ENCODE measurements around the gene EZR. TPM values are rescaled to one million over a fixed set of nuclear protein-coding genes. Genes with fewer than 3 reads are reported as not detected.

The EZR gene
- polyA plus RNA-seq, 2 donors, result 211 to 257 TPM

GRCh38 chr6:158780988-158781691 is 38.0 kb downstream of the EZR start:
- peak overlapping the region; percentile 70 to 84 for H3K27ac ChIP-seq (ENCODE audit: low read depth in 2 of 2, low read length in 1 of 2)
- H3K36me3 ChIP-seq (ENCODE audit: control insufficient read depth in 2 of 2, insufficient read depth in 2 of 2, low read length in 1 of 2), result peaks cover 39 to 62% of the 10 kb centered on the region in 2 donors
- WGBS, 2 donors, result 43 to 54% methylated on average over 11 of the region's 11 CpGs
- H3K27me3 ChIP-seq (ENCODE audit: control insufficient read depth in 1 of 2, insufficient read depth in 2 of 2, low read length in 2 of 2), result no peaks in the 10 kb centered on the region
- H3K9me3 ChIP-seq (ENCODE audit: control insufficient read depth in 2 of 2, insufficient read depth in 1 of 2, low read depth in 1 of 2, low read length in 1 of 2), result no peaks in the 10 kb centered on the region
- peaks cover 7 to 10% of the 10 kb centered on the region in 2 donors for H3K4me1 ChIP-seq (ENCODE audit: control insufficient read depth in 2 of 2, insufficient read depth in 2 of 2, low read length in 1 of 2)
- no peak overlapping the region for H3K4me3 ChIP-seq (ENCODE audit: low read depth in 1 of 2, low read length in 2 of 2)

- Histone ChIP-seq H3K27ac (ENCODE audit: low read depth in 2 of 2, low read length in 1 of 2) (no peak overlapping the region), H3K4me1 (ENCODE audit: control insufficient read depth in 2 of 2, insufficient read depth in 2 of 2, low read length in 1 of 2) (peaks cover 7 to 13% of the 10 kb centered on the region in 2 donors), H3K4me3 (ENCODE audit: low read depth in 1 of 2, low read length in 2 of 2) (no peak overlapping the region), H3K27me3 (ENCODE audit: control insufficient read depth in 1 of 2, insufficient read depth in 2 of 2, low read length in 2 of 2) (no peaks in the 10 kb centered on the region), H3K36me3 (ENCODE audit: control insufficient read depth in 2 of 2, insufficient read depth in 2 of 2, low read length in 1 of 2) (peaks cover 43 to 63% of the 10 kb centered on the region in 2 donors), H3K9me3 (ENCODE audit: control insufficient read depth in 2 of 2, insufficient read depth in 1 of 2, low read depth in 1 of 2, low read length in 1 of 2) (no peaks in the 10 kb centered on the region)
- 84 to 89% methylated on average over 7 of the region's 7 CpGs for WGBS, 2 donors
These were observed 38.8 kb downstream of the EZR start for GRCh38 chr6:158780246-158780884.

- peaks cover 7 to 22% of the 10 kb centered on the region in 2 donors for H3K4me1 ChIP-seq (ENCODE audit: control insufficient read depth in 2 of 2, insufficient read depth in 2 of 2, low read length in 1 of 2)
- no peaks in the 10 kb centered on the region for H3K27me3 ChIP-seq (ENCODE audit: control insufficient read depth in 1 of 2, insufficient read depth in 2 of 2, low read length in 2 of 2)
- H3K4me3 ChIP-seq (ENCODE audit: low read depth in 1 of 2, low read length in 2 of 2), result no peak overlapping the region
- WGBS, 2 donors, result 81 to 94% methylated on average over 6 of the region's 6 CpGs
- peaks cover 28 to 57% of the 10 kb centered on the region in 2 donors for H3K36me3 ChIP-seq (ENCODE audit: control insufficient read depth in 2 of 2, insufficient read depth in 2 of 2, low read length in 1 of 2)
- no peaks in the 10 kb centered on the region for H3K9me3 ChIP-seq (ENCODE audit: control insufficient read depth in 2 of 2, insufficient read depth in 1 of 2, low read depth in 1 of 2, low read length in 1 of 2)
- H3K27ac ChIP-seq (ENCODE audit: low read depth in 2 of 2, low read length in 1 of 2), result no peak overlapping the region
These were observed 41.1 kb downstream of the EZR start for GRCh38 chr6:158778005-158778527.

GRCh38 chr6:158777510-158777909 is 41.7 kb downstream of the EZR start:
- H3K27me3 ChIP-seq (ENCODE audit: control insufficient read depth in 1 of 2, insufficient read depth in 2 of 2, low read length in 2 of 2), result no peaks in the 10 kb centered on the region
- WGBS, 2 donors, result 96 to 99% methylated on average over 3 of the region's 3 CpGs
- H3K36me3 ChIP-seq (ENCODE audit: control insufficient read depth in 2 of 2, insufficient read depth in 2 of 2, low read length in 1 of 2), result peaks cover 24 to 51% of the 10 kb centered on the region in 2 donors
- peaks cover 7 to 18% of the 10 kb centered on the region in 2 donors for H3K4me1 ChIP-seq (ENCODE audit: control insufficient read depth in 2 of 2, insufficient read depth in 2 of 2, low read length in 1 of 2)
- no peaks in the 10 kb centered on the region for H3K9me3 ChIP-seq (ENCODE audit: control insufficient read depth in 2 of 2, insufficient read depth in 1 of 2, low read depth in 1 of 2, low read length in 1 of 2)
- no peak overlapping the region for H3K27ac ChIP-seq (ENCODE audit: low read depth in 2 of 2, low read length in 1 of 2)
- H3K4me3 ChIP-seq (ENCODE audit: low read depth in 1 of 2, low read length in 2 of 2), result no peak overlapping the region

GRCh38 chr6:158776737-158777136 is 42.4 kb downstream of the EZR start:
- no peak overlapping the region for H3K4me3 ChIP-seq (ENCODE audit: low read depth in 1 of 2, low read length in 2 of 2)
- H3K9me3 ChIP-seq (ENCODE audit: control insufficient read depth in 2 of 2, insufficient read depth in 1 of 2, low read depth in 1 of 2, low read length in 1 of 2), result no peaks in the 10 kb centered on the region
- peaks cover 6 to 18% of the 10 kb centered on the region in 2 donors for H3K4me1 ChIP-seq (ENCODE audit: control insufficient read depth in 2 of 2, insufficient read depth in 2 of 2, low read length in 1 of 2)
- H3K27me3 ChIP-seq (ENCODE audit: control insufficient read depth in 1 of 2, insufficient read depth in 2 of 2, low read length in 2 of 2), result no peaks in the 10 kb centered on the region
- WGBS, 2 donors, result 84 to 87% methylated on average over 2 of the region's 2 CpGs
- H3K27ac ChIP-seq (ENCODE audit: low read depth in 2 of 2, low read length in 1 of 2), result peak overlapping the region in 1 of 2 donors; percentile 17
- peaks cover 22 to 51% of the 10 kb centered on the region in 2 donors for H3K36me3 ChIP-seq (ENCODE audit: control insufficient read depth in 2 of 2, insufficient read depth in 2 of 2, low read length in 1 of 2)

- Histone ChIP-seq H3K9me3 (ENCODE audit: control insufficient read depth in 2 of 2, insufficient read depth in 1 of 2, low read depth in 1 of 2, low read length in 1 of 2) (no peaks in the 10 kb centered on the region), H3K27me3 (ENCODE audit: control insufficient read depth in 1 of 2, insufficient read depth in 2 of 2, low read length in 2 of 2) (no peaks in the 10 kb centered on the region), H3K27ac (ENCODE audit: low read depth in 2 of 2, low read length in 1 of 2) (no peak overlapping the region), H3K4me3 (ENCODE audit: low read depth in 1 of 2, low read length in 2 of 2) (no peak overlapping the region), H3K4me1 (ENCODE audit: control insufficient read depth in 2 of 2, insufficient read depth in 2 of 2, low read length in 1 of 2) (peaks cover 6 to 18% of the 10 kb centered on the region in 2 donors), H3K36me3 (ENCODE audit: control insufficient read depth in 2 of 2, insufficient read depth in 2 of 2, low read length in 1 of 2) (peaks cover 29 to 52% of the 10 kb centered on the region in 2 donors)
- 95 to 97% methylated on average over 5 of the region's 5 CpGs for WGBS, 2 donors
These were observed 43.3 kb downstream of the EZR start for GRCh38 chr6:158775832-158776231.

- Histone ChIP-seq H3K27me3 (ENCODE audit: control insufficient read depth in 1 of 2, insufficient read depth in 2 of 2, low read length in 2 of 2) (no peaks in the 10 kb centered on the region), H3K4me1 (ENCODE audit: control insufficient read depth in 2 of 2, insufficient read depth in 2 of 2, low read length in 1 of 2) (peaks cover 6 to 18% of the 10 kb centered on the region in 2 donors), H3K9me3 (ENCODE audit: control insufficient read depth in 2 of 2, insufficient read depth in 1 of 2, low read depth in 1 of 2, low read length in 1 of 2) (no peaks in the 10 kb centered on the region), H3K27ac (ENCODE audit: low read depth in 2 of 2, low read length in 1 of 2) (peak overlapping the region in 1 of 2 donors; percentile 0), H3K36me3 (ENCODE audit: control insufficient read depth in 2 of 2, insufficient read depth in 2 of 2, low read length in 1 of 2) (peaks cover 36 to 57% of the 10 kb centered on the region in 2 donors), H3K4me3 (ENCODE audit: low read depth in 1 of 2, low read length in 2 of 2) (no peak overlapping the region)
- 91% methylated on average over 17 of the region's 17 CpGs for WGBS, 2 donors
These were observed 44.3 kb downstream of the EZR start for GRCh38 chr6:158774717-158775449.

GRCh38 chr6:158773581-158774449 is 45.4 kb downstream of the EZR start:
- Histone ChIP-seq H3K27me3 (ENCODE audit: control insufficient read depth in 1 of 2, insufficient read depth in 2 of 2, low read length in 2 of 2) (no peaks in the 10 kb centered on the region), H3K36me3 (ENCODE audit: control insufficient read depth in 2 of 2, insufficient read depth in 2 of 2, low read length in 1 of 2) (peaks cover 39 to 67% of the 10 kb centered on the region in 2 donors), H3K9me3 (ENCODE audit: control insufficient read depth in 2 of 2, insufficient read depth in 1 of 2, low read depth in 1 of 2, low read length in 1 of 2) (no peaks in the 10 kb centered on the region), H3K27ac (ENCODE audit: low read depth in 2 of 2, low read length in 1 of 2) (peak overlapping the region; percentile 85 to 96), H3K4me3 (ENCODE audit: low read depth in 1 of 2, low read length in 2 of 2) (no peak overlapping the region), H3K4me1 (ENCODE audit: control insufficient read depth in 2 of 2, insufficient read depth in 2 of 2, low read length in 1 of 2) (peaks cover 6 to 18% of the 10 kb centered on the region in 2 donors)
- WGBS, 2 donors, result 78 to 80% methylated on average over 21 of the region's 21 CpGs
